ENCODE data around the gene DOCK8. TPM values are rescaled to one million over a fixed set of nuclear protein-coding genes. Genes with fewer than 3 reads are reported as not detected.

DOCK8 gene
- total RNA-seq, 1 donor, result 80.8 TPM

DNA sequence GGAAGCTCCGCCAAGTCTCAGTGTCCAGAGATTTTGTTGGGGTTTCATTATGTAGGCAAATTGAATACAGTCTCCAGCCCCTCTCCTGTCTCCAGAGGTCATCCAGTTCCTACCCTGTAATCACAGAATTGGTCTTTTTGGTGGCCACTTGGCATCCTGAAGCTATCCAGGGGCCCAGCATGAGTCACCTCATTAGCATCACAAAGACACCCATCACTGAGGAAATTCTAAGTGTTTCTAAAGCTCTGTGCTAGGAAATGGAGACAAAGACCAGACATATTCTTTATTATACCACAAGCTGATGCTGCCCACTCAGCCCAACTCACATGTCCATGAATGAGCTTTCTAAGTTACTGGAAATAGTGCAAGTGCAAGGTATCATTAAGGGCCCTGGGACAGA lies 229.9 kb downstream of the DOCK8 start:
- no peak overlapping the region for H3K4me3 ChIP-seq (ENCODE audit: low read length)
- peaks cover 15% of the 10 kb centered on the region for H3K4me1 ChIP-seq (ENCODE audit: insufficient read depth, low read length)
- no peaks in the 10 kb centered on the region for H3K9me3 ChIP-seq (ENCODE audit: low read depth, low read length)
- H3K27me3 ChIP-seq (ENCODE audit: insufficient read depth, low read length), result no peaks in the 10 kb centered on the region

DNA sequence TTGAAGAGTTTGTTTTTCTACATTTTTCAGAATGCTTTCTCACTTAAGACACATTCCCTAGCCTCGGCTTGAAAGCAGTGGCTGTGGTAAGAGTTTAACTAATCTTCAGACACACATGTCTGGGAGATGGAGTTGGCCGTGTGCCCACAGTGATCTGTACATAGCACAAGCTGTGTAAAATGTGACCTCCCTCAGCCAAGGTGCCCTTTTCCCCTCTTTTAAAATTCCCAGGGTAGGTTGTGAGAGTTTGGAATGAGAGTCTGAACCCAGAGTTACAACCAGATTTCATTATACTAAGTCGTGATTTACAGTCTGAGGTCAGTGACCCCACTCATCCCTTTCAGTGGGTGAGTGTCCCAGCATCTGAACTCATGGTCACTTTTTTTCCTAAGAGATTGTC lies 230.4 kb downstream of the DOCK8 start:
- H3K9me3 ChIP-seq (ENCODE audit: low read depth, low read length), result no peaks in the 10 kb centered on the region
- peaks cover 15% of the 10 kb centered on the region for H3K4me1 ChIP-seq (ENCODE audit: insufficient read depth, low read length)
- no peak overlapping the region for H3K4me3 ChIP-seq (ENCODE audit: low read length)
- no peaks in the 10 kb centered on the region for H3K27me3 ChIP-seq (ENCODE audit: insufficient read depth, low read length)

DNA sequence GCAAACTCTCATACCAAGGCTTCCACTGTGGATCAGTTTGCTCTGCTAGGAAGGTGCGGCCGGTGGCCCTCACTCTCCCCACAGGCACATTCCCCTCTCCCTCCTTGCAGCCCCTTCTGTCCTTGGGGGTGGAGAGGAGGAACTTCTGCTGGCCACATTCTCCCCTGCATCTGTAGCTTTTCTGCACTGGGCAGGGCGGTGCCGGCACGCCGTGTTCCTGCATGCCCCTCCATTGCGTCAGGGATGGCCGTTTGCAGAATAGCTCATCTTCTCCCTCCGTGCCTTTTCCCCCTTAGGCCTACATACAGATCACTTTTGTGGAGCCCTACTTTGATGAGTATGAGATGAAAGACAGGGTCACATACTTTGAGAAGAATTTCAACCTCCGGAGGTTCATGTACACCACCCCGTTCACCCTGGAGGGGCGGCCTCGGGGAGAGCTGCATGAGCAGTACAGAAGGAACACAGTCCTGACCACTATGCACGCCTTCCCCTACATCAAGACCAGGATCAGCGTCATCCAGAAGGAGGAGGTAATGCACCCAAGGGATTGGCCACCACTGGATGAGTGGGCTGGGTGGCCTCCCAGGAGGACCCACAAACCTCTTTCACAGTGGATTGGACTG lies 231.5 kb downstream of the DOCK8 start:
- H3K9me3 ChIP-seq (ENCODE audit: low read depth, low read length), result no peaks in the 10 kb centered on the region
- H3K27me3 ChIP-seq (ENCODE audit: insufficient read depth, low read length), result no peaks in the 10 kb centered on the region
- peaks cover 15% of the 10 kb centered on the region for H3K4me1 ChIP-seq (ENCODE audit: insufficient read depth, low read length)
- H3K4me3 ChIP-seq (ENCODE audit: low read length), result no peak overlapping the region

DNA sequence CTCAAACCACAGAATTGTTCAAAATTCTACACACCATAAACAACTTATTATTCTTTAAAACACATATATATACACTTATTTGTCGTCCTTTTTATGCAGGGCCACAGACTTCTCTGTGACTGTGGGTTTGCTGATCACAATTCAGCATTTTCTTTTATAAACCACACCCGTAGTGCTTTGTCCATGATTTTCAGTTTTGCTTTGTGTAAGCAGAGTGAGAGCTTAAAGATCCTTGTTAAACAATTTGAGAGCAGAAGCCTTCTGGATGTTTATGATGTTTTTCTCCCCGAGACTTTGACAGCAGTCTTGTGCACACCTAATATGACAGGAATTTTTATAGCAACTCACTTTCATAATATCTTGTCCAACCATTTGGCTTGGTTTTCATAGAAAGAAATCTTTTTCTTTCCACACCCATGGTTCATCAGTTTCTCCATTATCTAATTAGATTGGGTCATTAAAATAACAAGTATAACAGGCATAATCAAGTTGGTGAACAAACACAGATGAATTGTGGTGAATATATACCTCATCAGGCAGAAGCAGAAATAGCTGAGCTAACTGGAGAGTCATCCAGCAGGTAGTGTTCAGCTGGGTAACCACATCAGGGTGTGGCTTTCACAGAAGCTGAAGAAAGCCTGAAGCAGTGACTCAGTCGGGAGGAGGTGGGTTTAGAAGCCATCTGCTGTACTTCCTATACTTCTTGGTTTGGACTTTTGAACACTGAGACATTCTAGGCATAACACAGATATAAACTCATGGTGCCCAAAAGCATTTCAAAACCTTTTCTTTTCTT lies 232.8 kb downstream of the DOCK8 start:
- Histone ChIP-seq H3K9me3 (ENCODE audit: low read depth, low read length) (no peaks in the 10 kb centered on the region), H3K4me3 (ENCODE audit: low read length) (no peak overlapping the region), H3K4me1 (ENCODE audit: insufficient read depth, low read length) (peaks cover 15% of the 10 kb centered on the region), H3K27me3 (ENCODE audit: insufficient read depth, low read length) (no peaks in the 10 kb centered on the region)

DNA sequence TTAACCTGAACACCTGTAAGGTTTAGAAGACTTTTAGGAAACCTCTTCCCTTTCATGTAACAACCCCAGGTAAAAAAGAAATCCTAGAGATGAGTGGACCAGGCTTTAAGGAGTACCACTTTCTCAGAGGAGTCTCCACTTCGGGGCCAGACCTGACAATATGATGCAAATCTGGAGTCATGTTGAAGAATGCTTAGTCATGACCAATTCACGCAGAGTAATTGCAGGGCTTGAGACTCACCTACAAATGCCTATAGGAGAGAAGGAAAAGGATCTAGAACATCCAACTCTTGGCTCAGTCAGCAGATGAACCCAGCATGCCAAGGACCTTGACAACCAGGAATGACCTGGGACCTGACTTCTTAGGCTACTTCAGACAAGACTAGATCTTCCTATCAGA lies 235.4 kb downstream of the DOCK8 start:
- no peak overlapping the region for H3K4me3 ChIP-seq (ENCODE audit: low read length)
- no peaks in the 10 kb centered on the region for H3K27me3 ChIP-seq (ENCODE audit: insufficient read depth, low read length)
- no peaks in the 10 kb centered on the region for H3K9me3 ChIP-seq (ENCODE audit: low read depth, low read length)
- peaks cover 15% of the 10 kb centered on the region for H3K4me1 ChIP-seq (ENCODE audit: insufficient read depth, low read length)

DNA sequence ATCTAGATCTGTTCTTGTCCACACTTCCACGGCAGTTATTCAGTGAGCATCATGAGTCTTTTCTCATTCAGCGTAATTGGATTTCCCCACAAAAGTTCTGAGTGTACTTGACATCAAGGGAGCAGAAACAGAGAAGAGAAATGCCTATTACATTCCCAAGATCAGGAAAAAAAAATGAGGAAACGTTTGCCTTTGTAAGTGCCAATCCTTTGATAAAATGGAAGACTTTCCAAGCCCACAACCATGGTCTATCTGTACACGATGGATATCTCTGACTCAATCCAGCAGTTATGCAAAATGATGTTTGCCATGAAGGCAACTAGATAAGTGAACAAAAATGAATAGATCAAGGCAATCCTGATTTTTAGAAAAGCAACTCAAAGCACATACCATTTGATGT lies 235.9 kb downstream of the DOCK8 start:
- no peaks in the 10 kb centered on the region for H3K9me3 ChIP-seq (ENCODE audit: low read depth, low read length)
- no peak overlapping the region for H3K4me3 ChIP-seq (ENCODE audit: low read length)
- H3K4me1 ChIP-seq (ENCODE audit: insufficient read depth, low read length), result peaks cover 15% of the 10 kb centered on the region
- H3K27me3 ChIP-seq (ENCODE audit: insufficient read depth, low read length), result no peaks in the 10 kb centered on the region

DNA sequence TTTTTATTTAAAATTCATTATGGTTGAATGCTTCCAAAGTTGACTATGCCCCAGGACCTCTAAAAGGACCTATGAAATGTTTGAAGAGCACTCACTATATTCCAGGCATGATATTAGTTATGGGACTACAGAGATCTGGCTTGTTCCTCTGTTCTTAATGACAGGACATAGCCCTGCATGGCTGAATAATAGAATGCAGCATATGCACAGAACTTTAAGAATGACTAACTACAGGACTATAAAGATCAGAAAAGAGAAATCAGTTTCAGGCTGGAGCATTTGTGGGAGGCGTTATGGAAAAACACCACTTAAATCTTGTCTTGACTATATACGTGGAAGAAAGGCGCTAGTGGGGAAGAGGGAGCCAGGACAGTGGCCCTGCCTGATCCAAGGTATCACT lies 239.2 kb downstream of the DOCK8 start:
- Histone ChIP-seq H3K4me1 (ENCODE audit: insufficient read depth, low read length) (no peaks in the 10 kb centered on the region), H3K4me3 (ENCODE audit: low read length) (no peak overlapping the region), H3K27me3 (ENCODE audit: insufficient read depth, low read length) (no peaks in the 10 kb centered on the region), H3K9me3 (ENCODE audit: low read depth, low read length) (no peaks in the 10 kb centered on the region)

DNA sequence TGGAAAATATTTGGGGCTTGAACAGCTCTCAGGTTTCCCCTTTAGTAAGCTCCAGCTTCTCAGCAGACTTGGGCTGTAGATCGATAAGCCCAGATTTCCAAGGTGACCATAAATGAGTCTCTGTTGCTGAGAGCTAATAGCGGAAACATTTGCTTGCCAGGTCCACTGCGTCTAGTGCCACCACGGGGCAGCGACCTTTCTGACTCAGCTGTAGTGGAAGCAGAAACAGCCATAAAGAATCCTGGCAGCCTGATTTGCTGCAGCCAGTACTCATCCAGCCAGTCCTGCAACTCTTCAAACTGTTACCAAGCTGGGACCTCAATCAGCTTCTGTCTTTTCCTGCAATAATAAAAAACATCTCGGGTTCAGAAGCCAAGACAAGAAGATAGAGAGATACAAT lies 241.7 kb downstream of the DOCK8 start:
- no peaks in the 10 kb centered on the region for H3K27me3 ChIP-seq (ENCODE audit: insufficient read depth, low read length)
- peaks cover 5% of the 10 kb centered on the region for H3K4me1 ChIP-seq (ENCODE audit: insufficient read depth, low read length)
- no peaks in the 10 kb centered on the region for H3K9me3 ChIP-seq (ENCODE audit: low read depth, low read length)
- no peak overlapping the region for H3K4me3 ChIP-seq (ENCODE audit: low read length)

DNA sequence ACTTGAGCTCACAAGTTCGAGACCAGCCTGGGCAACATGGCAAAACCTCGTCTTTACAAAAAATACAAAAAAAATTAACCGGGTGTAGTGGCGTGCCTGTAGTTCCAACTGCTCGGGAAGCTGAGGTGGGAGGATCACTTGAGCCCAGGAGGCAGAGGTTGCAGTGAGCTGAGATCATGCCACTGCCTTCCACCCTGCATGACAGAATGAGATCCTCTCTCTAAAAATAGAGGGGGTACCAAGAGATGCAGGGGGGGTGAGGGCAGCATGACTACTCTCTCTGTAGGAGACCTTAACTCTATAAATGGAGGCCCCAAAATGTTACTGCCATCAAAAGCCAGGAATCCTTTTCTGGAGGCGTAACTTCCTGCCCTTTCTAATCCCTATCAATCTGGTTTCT lies 243.9 kb downstream of the DOCK8 start:
- H3K4me3 ChIP-seq (ENCODE audit: low read length), result no peak overlapping the region
- peaks cover 5% of the 10 kb centered on the region for H3K4me1 ChIP-seq (ENCODE audit: insufficient read depth, low read length)
- no peaks in the 10 kb centered on the region for H3K27me3 ChIP-seq (ENCODE audit: insufficient read depth, low read length)
- no peaks in the 10 kb centered on the region for H3K9me3 ChIP-seq (ENCODE audit: low read depth, low read length)

DNA sequence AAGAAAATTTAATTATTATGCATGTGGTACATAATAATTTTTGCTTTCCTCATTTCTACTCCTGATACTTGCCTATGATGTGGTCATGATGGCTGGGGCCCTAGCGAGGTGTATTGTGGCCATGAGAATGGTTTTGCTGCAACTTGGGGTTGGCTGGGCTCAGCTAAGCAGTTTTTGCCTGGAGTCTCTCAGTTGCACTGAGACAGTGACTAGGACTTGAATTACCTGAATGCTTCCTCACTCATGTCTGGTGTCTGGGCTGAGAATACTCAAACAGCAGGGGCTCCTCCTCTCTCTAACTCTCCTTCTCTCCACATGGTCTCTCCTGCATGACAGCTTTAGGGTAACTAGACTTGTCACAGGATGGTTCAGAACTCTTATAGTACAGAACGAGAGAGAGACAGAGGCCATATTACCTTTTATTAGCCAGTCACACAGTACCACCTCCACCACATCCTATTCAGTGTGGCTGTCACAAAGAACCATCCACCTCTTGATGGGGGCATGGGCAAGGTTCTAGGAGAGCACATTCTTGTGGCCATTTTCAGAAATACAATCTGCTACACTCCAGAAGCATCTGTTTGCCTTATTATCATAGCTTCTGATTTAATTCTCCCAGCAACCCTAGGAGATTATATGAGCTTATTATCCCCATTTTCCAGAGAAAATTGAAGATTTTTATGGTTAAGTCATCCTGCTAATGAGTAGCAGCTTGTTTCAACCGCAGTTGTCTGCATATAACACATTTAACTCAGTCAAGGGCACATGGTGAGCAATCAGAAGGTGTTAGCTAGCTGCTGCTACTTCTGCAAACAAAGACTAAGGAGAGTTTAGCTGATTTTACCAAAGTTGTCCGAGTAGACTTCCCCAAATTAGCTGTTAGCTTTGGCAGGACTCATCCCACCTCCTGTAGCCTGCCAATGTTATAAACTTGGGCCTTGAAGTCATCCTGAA lies 245.1 kb downstream of the DOCK8 start:
- H3K4me1 ChIP-seq (ENCODE audit: insufficient read depth, low read length), result peaks cover 5% of the 10 kb centered on the region

DNA sequence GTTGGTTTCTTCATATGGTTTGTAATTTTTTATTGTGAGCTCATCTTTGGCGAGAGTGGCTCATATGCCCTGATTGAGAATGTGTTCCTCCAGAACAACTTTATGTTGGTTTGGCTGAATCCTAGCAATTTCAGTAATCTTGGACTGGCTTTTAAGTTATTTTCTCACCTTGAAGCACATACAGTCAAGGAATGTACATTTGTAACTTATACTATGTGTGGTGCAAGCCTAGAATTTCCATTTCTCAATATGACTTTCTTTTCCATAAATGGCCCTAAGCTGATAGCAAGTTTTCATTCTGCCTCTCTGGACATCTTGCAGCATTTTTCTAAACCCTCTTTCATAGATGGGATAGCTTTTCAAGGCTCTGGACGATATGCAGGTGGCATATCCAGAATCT lies 247.5 kb downstream of the DOCK8 start:
- H3K4me1 ChIP-seq (ENCODE audit: insufficient read depth, low read length), result peaks cover 5% of the 10 kb centered on the region
- no peaks in the 10 kb centered on the region for H3K9me3 ChIP-seq (ENCODE audit: low read depth, low read length)
- no peak overlapping the region for H3K4me3 ChIP-seq (ENCODE audit: low read length)
- no peaks in the 10 kb centered on the region for H3K27me3 ChIP-seq (ENCODE audit: insufficient read depth, low read length)

More for the DNA sequence above, 245.1 kb downstream of the DOCK8 start:
- Histone ChIP-seq H3K9me3 (ENCODE audit: low read depth, low read length) (no peaks in the 10 kb centered on the region), H3K27me3 (ENCODE audit: insufficient read depth, low read length) (no peaks in the 10 kb centered on the region), H3K4me3 (ENCODE audit: low read length) (no peak overlapping the region)

DNA sequence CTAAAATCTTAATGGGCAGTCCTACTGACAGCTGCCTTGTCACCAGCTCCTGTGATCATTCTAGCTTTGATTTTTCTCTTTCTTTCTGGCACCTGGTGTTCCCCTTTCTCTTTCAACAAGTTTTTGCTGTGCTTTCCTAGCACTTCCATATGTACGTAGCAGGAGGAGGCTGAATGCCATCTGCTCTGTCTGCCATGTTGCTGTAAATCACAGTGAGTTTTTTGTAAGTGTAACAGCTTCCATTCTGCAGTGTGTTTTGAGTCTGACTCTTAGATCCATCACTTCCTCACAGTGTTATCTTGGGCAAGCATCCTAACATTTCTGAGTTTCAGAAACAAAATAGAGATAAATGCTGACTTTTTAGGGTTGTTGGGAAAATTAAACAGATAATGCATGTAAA lies 247.9 kb downstream of the DOCK8 start:
- peaks cover 5% of the 10 kb centered on the region for H3K4me1 ChIP-seq (ENCODE audit: insufficient read depth, low read length)
- no peaks in the 10 kb centered on the region for H3K27me3 ChIP-seq (ENCODE audit: insufficient read depth, low read length)
- H3K4me3 ChIP-seq (ENCODE audit: low read length), result no peak overlapping the region
- no peaks in the 10 kb centered on the region for H3K9me3 ChIP-seq (ENCODE audit: low read depth, low read length)

DNA sequence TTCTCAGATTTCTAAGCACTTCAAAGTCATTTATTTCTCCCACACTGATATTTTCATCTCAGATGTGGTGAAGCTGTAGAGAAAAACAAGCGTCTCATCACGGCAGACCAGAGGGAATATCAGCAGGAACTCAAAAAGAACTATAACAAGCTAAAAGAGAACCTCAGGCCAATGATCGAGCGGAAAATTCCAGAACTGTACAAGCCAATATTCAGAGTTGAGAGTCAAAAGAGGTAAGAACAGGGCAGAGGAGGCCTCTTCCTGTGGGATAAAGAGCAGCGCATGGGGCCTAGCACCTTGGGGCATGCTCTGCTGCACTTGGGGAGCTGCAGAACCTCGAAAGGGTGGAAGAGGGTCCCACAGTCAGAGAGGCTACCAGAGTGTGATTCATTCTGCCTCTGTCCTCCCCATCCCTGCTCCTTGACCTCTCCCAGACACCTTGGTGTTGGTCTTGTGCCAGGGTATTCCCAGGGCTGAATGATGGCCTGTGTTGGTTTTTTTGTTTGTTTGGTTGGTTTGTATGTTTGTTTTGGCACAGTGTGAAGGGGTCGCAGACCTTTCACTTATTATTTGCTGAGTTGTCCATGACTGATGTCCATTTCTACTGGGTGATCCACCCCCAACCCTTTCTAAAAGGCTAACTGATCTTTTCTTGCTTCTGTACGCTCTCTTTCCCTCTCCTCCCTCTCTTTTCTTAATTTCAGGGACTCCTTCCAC lies 248.9 kb downstream of the DOCK8 start:
- no peak overlapping the region for H3K4me3 ChIP-seq (ENCODE audit: low read length)
- no peaks in the 10 kb centered on the region for H3K9me3 ChIP-seq (ENCODE audit: low read depth, low read length)
- H3K4me1 ChIP-seq (ENCODE audit: insufficient read depth, low read length), result peaks cover 11% of the 10 kb centered on the region
- H3K27me3 ChIP-seq (ENCODE audit: insufficient read depth, low read length), result no peaks in the 10 kb centered on the region

DNA sequence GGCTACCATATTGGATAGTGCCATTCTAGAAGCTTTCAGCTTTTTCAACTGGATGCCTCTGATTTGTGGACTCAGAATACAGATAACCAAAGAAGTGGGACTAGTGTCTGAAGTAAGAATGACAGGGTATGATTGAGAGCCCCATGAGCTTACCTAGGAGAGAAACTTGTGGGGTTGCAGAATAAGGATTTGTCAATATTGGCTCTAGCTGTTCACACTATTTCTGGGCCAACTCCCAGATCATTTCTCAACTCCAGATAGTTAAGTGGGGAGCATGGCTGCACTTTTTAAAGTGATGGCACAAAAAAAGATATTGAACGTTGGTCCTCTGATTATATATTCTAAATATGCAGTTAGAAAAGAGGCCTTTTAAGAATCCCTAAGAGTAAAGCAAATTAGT lies 252.1 kb downstream of the DOCK8 start:
- Histone ChIP-seq H3K4me3 (ENCODE audit: low read length) (no peak overlapping the region), H3K9me3 (ENCODE audit: low read depth, low read length) (no peaks in the 10 kb centered on the region), H3K4me1 (ENCODE audit: insufficient read depth, low read length) (peaks cover 31% of the 10 kb centered on the region), H3K27me3 (ENCODE audit: insufficient read depth, low read length) (no peaks in the 10 kb centered on the region)
